Measurements from ENCODE around the gene CDK5R2.

CDK5R2 gene

DNA sequence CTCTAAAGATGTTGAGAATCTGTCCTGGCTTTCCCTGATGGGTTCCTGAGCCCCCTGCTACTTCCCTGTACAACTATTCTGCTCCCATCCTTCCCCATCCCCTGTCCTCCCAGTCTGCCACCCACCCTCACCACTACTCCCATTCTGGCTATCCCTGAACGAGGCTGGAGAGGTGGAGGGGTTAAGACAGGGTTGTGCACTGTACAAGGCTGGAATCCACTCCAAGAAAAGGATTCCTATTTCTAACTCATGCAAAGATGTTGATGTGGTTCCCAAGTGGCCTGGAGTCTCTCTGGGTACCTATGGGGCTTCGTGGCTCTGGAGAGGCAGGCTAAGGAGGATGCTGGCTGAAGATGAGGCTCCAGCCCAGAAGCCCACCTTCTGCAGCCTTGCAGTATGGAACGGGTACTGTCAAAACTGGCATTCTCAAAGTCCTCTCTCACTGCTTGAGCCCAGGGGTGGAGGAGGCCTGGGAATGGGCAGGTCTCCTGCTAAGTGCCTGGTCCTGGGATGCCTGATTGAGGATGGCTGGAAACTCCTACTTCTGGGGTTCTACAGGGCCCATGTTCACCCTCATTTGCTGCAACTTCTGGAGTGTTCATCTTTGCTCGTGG lies 26.8 kb downstream of the CDK5R2 start:
- no peak for ATAC-seq

DNA sequence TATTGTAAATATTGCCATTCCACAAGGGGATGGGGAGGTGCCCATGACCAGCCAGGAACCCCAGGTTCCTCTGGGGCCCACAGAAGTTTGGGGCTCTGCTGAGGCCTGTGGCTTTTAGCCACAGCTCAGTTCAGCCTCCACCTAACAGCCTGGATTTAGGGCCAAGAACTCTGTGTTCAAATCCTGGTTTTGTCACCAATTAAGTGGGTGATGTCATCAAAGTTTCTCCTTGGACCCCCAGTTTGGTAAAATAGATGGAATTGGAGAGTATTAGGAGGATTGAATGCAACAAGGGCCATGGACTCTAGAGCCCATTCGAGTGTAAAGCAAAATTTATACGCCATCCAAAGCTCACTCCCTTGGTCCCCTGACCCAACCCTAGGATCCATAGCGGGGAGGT lies 28.7 kb downstream of the CDK5R2 start:
- ATAC-seq: no peak
- DNase-seq: no peak

More for the DNA sequence above, 26.8 kb downstream of the CDK5R2 start:
- no peak for DNase-seq

DNA sequence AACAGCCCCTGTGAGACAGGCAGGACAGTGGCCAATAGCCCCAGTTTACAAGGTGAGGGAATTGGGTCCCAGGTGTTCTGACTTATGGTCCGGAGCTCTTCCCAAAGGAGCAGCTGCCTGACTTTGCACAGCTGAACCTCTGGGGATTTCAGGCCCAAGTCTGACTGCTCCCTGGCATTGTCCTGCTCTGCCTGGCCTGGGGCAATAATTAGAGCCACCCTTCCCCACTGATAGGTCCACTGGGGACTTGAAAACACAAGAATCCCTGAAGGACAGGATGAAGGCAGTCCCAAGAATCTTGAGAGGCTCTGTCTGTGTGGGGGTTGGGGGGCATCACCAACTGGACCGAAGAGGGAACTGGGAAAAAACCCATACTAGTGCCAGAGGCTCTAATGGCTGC lies 29.2 kb downstream of the CDK5R2 start:
- DNase-seq (no peak), ATAC-seq (no peak)

DNA sequence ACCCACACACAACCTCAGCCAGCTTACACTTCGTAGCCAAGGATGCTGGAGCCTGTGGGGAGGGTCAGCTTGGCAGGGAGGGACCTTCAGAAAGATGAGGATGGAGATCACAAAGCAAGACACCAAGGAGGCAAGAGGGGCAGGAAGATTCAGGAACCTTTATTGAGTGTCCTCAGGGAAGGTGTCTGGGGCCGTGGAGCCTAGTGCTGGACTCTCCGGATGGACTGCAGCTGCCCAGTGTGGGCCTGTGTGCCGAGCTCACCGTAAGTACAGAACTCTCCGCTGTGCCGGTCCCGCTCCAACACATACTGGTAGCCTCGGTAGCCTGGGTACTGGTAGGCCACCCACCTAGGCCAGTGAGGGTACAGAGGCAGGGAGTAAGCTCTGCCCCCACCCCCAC lies 30.6 kb downstream of the CDK5R2 start:
- DNase-seq (no peak), ATAC-seq (no peak)

DNA sequence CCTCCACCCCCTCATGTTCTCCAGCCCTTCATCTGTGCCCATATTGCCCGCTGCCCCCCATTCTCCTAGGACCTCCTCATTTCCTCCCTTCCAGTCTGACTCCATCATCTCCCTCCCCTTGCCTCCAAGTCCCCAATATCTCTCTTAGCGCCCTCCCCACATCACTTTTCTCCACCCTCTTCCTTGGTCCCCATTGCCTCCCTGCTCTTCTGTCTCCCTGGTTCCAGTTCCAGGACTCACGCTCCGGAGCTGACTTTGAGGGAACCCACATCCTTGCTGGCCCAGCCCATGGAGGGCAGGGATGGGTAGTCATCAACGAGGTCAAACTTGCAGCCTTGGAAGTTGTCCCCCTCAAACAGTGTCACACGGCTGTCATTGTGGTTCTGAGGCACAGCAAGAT lies 31.1 kb downstream of the CDK5R2 start:
- no peak for DNase-seq
- no peak for ATAC-seq

DNA sequence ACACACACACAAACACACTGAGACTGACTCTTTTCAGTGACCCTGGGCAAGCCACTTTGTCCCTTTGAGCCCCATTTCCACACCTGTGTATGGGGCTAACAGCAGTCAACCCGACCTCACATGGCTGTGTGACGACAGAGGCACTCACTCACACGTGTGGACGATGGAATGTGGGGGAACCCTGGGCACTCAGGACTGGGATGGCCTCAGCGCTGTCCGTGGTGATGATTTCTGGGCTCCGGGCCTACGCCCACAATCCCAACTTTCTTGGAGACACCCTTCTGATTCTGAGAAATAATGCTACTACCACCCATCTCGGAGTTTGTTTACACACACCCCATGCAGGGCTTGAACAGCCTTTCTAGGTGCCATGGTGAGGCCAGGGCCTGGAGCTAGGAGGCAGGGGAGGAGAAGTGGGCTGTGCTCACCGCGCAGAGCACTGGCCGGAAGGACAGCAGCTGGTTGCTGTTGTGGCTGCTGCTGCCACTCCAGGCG lies 32.3 kb downstream of the CDK5R2 start:
- DNase-seq (no peak), ATAC-seq (no peak)

DNA sequence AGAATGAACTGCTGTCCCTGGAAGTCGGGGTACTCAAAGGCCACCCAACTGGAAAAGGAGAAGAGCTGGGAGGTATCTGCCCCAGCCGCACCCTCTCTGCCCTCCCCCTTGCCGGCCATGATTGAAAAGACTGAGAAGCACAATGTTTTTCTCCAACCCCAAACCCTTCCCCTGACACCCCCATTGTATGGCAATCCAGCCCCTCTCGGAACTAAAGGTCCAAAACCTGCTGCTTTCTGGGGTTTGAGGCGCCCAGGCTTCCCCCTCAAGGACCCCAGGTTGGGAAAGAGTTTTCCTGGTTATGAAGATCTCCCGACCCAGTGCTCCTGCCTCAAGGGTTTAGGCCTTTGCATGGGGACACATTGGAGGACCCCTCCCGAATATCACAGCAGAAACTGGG lies 32.7 kb downstream of the CDK5R2 start:
- ATAC-seq (no peak), DNase-seq (no peak)

DNA sequence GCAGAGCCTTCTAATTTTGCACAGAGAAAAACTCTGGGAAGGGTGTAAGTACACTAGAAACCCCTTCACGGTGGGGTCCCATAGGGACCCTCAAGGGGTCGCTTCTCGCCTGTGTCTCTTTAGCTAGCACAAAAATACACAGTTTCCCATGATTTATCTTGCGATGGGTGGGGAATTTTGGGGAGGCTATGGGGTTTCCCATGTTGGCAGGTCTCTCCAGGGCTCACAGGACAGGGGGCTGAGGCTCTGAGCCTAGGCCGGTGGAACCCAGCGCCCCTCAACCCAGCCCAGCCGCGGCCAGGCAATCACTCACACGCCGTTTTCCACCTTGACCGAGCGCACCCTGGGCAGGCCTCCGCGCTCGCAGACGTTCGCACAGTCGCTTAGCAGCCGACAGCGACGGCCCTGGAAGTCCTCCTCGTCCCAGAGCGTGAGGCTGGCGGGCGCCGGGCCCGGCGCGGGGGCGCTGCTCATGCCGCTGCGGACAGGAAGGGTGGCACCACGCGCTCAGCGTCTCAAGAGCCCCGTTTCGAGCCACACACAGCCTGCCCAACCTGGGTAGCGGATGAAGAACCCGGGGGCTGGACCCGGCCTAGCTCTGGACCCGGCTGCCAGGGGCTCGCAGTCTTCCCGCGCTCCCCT lies 33.4 kb downstream of the CDK5R2 start:
- DNase-seq: no peak
- no peak for ATAC-seq

DNA sequence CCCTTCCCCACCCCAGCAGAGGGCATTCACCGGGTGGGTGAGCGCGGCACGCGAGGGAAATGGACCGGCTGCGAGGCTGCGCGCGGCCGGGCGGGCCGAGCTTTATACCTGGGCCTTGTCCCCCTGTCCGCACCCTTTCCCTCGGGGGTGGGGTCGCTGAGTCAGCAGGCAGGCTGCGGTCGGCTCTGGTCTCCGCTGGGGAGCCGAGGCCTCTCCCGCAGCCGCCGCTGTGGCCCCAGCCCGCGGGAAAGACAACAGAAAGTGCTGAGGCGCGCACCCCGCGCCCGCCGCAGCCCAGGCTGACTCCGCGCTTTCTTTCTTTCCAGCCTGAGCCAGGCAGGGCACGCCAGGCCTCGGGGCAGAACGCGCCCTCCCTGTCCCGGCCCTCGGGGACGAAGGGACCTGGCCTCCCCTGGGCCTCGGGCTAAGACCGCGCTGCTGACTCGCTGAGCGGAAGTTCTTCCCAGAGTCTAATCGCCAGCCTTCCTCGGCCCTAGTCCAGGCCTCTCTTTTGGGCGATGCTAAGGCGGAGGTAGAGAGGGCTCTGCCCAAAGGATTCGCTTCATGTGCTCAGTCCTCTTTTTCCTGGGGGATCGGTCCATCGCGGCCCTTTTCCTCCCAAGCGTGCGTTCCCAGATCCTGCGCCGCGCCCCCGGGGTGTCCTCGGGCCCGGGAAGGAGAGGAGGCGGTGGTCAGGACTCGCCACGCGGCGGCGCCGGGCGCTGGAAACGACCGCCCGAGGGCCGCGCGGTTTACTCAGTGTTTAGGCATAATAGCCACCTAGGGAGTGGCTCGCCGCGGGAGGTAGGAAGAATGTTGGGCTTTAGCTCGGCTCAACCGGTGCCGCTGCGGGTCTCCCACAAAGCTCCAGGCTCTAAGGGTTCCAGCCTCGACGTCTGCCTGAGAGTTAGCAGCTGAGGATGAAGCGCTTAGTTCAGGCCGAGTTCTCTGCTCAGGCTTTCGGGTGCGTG lies 34.2 kb downstream of the CDK5R2 start, which contains the start of gene CRYBA2:
Gene CRYBA2 (minus strand): TSS at position 78 of the 971 bp plus-strand sequence. CDS start 246 bp downstream, outside the sequence.
- DNase-seq (no peak), ATAC-seq (no peak)

DNA sequence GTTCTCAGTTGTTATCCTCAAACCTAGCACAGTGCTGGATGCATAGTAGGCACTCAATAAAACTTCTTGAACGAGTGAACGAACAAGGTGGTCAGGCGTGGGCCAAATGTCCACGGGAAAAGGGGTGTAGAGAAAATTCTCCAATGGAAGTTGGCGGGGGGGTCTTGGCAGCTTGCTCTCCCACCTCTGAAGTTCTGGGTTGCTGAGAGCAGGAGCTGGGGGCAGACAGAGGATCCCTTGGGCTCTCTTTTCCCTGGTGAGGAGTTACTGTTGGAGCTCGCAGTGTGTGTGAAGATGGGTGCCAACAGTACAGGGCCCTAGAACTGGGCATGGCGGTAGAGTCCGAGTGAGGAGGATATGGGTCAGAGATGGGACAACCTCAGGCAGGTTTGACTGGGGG lies 36.1 kb downstream of the CDK5R2 start:
- no peak for DNase-seq
- no peak for ATAC-seq

DNA sequence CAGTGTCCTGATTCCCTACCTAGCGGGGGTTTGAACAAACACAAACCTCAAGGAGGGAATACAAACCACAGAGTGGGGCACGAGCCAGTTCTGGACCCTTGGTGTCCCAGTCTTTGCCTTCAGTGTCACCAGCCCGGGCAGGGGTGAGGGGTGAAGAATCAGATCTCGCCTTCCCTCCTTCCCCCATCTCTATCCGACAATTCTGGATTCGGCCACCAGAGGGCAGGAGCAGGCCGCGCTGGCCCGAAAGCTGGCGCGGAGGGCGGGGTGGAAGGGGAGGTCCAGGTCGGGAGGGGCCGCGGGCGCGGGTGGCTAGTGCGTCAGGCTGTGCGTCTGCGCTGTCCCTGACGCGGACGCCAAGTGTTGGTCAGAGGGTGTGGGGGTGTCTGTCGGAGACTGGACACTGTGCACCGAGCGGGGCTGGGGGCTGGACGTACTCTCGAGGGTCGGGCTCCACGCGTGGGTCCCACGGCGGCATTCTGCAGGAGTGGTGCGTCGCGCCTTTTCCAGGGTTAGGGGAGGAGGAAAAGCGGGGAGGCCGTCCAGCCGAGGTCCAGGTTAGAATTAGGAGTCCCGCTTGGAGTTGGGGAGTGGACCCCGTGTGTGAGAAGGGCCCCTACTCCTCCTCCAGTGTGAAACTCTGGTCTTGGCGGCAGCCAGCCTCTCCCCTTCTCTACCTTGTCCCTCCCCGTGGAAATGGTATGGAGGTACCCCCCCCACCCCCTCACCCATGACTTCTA lies 36.7 kb downstream of the CDK5R2 start:
- DNase-seq: peak; percentile 93
- ATAC-seq: peak; percentile 67

DNA sequence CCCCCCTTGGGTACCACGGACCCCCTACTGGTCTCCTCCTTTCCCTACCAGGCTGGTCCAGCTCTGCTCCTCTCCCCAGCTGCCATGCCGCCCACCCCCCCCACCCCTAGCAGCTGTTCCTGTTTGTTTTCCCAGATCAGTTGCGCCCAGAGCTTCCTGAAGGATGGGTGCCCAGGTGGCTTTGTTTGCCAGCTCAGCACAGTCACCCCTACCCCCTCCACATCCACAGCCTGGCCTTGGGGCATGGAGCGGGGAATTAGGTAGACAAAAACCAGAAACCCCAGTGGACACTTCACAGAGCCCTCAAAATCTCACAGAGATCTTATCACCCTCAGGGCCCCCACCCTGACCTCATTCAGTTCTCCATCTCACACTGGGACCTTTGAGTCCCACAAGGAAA lies 37.5 kb downstream of the CDK5R2 start:
- no peak for ATAC-seq
- no peak for DNase-seq

DNA sequence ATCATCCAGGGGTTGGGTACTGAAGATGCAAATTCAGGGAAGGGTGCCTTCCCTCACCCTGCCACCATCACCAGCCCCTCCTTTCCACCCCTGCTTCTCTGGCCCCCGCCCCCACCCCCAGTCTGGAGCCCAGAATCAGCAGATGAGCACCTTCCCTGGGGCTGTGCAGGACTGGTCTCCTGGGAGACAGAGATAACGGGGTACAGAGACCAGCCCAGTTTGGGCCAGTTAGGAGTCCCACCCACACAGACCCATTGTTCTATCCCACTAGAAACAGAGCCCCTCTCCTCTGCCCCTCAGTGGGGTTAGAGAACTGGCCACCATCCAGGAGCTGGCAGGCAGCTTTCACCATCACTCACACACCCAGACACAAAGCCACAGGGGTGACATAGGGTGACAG lies 38.3 kb downstream of the CDK5R2 start:
- ATAC-seq: no peak
- DNase-seq: no peak

DNA sequence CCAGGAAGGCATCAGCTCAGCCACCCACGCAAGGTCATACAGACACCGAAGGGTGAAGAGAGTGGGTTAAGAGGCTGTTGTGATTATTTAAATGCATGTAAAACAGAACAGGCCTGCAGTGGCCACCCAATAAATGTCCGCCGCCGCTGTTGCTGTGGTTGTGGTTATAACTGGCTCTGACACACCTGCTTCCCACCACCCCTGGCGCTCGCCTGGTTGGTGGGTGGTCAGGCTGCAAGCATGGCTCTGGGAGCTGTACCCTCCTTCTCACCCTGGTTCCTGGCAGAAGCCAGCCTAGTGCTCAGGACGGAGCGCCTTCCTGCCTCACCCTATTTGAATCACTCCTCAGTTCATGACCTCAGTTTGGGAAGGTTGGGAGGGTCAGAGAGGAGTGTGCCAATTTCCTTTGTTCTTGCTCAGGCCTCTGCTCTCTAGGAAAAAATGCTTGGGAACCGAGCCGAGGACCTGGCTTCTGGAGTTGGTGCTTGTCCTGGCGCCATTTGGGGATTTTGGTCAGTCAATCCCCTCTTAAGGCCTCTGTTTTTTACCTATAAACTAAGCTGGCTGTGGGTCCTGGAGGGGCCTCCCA lies 39.0 kb downstream of the CDK5R2 start:
- DNase-seq: no peak
- ATAC-seq: no peak

DNA sequence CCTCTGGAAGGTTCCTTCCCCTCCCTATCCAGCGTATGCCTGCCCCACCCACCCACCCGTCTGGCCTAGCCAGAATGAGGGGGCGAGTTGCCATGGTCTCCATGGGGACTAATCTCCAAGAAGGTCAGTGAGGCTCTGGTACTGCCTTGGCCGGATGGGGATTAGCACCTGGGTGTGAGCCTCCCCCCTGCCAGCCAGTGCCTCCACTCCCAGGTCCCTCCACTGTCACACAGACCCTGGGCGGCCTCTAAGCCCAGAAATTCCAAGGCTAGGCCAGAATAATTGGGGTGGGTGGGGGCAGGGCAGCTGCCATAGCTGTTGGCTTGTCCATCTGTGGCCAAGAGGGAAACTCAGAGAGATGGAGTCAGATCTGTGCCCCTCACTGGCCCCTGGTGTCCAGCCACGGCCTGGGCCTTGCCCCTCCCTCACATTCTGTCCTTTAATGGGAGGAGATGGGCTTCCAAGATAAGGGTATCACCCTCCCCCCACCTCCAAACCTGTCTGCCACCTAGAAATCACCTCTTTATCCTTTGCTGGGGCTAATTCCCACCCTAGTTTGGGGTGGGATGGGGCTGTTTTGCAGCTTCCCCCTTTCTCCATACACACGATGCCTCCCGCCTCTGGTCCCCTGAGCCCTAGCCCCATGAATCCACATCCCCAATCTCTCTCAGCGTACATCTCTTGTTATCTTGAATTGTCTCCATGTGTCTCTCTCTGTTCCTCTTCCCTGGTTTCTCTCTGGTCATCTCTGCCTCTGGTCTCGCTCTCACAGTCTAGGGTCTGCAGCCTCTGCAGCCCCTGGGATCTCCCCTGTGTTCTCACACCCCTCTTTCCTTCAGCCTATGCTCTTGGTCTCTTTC lies 39.8 kb downstream of the CDK5R2 start:
- ATAC-seq: no peak
- no peak for DNase-seq

DNA sequence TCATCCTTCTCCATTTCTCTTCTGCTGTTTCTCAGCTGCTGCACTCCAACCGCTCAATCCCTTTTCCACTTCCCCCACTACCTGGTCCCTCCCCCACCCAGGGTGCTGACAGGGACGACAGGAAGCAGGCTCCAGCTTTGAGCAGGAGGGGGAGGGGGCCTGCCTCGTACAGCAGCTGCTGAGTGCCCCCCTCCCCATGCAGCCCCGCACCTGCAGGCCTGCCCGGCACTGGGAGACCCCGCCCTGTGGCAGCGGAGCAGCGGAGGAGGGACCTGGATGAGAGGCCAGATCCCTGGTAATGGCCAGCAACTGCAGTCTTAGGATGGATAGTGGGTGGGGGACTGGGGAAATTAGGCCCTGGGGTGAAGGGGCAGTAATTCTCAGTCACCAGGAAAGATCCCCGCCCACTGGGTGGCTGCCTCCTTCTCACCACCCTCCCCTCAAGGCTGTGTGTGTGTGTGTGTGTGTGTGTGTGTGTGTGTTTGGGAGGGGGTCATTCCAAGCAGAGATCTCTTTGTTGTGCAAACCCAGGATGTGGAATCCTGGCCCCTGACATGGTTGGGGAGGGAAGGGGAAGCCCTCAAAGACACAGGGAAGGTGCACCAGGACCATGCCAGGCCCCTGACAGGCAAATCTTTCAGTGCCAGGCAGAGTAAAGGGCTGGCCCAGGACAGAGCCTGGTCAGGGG lies 40.6 kb downstream of the CDK5R2 start:
- DNase-seq (no peak), ATAC-seq (no peak)

DNA sequence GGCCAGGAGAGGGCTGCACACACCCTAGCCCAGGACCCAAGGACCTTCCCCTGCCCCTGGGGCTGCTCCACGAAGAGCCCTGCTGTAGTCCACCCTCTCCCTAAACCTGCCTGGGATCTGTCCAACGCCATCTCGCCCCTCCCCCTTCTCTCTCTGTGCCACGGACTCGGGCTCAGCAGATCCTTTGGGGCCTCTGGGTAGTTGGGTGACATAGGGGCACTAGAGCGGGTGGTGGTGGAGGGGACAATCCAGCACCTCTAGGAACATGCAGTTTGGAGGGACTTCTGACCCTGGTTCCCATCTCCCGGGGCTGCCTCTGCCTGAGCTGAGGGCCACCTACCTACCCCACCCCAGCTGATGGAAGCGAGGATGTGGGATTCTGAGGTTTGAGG lies 41.1 kb downstream of the CDK5R2 start:
- DNase-seq (no peak), ATAC-seq (no peak)

DNA sequence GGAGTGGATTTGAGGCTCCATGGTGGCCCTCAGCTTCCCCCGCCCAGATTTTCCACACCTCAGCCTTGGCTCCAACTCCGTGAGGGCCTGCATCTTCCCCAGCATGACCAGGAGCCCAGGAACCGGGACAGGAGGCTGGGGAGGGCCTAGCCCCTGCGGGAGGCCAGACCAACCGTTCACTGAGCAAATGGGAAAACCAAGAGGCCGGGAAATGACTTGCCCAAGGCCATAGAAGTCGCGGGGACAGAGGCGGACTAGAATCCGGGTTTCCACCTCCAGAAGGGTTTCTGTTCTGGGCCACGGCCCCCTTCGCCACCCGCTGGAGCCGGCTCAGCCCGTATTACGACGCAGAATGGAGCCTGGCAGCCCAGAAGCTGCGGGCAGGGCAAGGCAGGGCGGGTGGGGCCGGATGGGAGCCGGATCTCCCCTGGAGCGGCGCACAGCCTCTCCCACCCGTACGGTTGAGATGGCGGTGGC lies 41.7 kb downstream of the CDK5R2 start:
- ATAC-seq: no peak
- no peak for DNase-seq

DNA sequence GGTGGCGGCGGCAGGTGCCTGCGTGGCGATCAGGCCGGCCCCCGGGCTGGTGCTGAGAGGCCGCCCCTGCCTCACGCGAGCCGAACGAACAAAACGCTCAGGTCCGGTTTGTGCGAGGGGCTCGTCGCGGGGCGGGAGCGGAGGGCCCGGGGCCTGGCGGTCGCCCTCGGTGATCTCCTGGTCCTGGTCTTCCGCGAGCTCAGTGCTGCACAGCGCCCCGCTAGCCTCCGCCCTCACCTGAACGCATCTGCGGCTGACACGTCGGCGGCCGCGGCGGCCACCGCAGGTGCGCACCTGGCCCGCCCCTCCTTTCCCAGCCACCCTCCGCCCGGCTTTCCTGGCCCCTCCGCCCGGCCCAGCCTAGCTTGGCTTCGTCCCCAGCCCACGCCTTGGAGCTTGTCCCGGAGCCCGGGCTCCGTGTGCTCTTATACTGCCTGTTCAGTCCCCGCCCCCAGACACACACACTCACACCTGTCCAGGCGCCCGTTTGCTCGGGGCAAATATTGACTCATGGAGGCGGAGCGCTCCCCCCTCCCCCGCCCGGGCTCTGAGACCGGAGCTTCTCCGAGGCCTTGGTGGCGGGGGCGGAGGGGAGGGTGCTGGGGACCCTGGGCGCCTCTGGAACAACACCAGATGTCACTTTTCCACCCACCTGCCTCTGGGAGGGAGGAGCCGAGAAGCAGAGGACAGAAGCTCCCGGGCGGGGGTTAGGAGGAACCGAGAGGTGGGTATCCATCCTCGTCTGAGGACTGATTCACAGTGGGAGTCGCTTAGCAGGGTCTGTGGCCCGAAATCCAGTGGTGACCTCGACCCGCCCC lies 42.3 kb downstream of the CDK5R2 start:
- DNase-seq (peak; percentile 61), ATAC-seq (peak; percentile 62)

All from stimulated activated naive CD8-positive, alpha-beta T cell treated with anti-CD3 and anti-CD28 coated beads, Interleukin-15, Interleukin-2, amounts not matched to agents 100 U/mL and 50 U/mL, for 24 hours (primary cell).